ENCODE results near the gene NCDN.
A peak's percentile ranks its signal among the peaks of the same experiment; 100 is the strongest.

The NCDN gene

DNA sequence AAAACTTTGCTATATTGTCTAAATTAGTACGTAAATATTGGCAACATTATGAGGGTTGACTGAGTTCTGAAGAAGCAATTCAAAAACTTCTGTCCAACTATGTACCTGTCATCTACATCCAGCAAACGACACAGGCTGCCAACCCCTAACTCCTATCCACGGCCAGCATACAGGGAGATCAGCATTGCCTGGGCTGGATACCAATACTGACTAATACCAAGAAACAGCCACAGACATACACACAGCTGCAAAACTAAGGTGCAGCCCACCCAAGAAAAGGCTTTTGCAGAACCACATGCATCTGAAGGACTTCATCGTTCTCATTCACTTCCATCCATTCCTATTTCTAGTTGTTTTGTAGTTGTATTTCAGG lies 2.4 kb upstream of the NCDN start:
- DNase-seq = no peak

DNA sequence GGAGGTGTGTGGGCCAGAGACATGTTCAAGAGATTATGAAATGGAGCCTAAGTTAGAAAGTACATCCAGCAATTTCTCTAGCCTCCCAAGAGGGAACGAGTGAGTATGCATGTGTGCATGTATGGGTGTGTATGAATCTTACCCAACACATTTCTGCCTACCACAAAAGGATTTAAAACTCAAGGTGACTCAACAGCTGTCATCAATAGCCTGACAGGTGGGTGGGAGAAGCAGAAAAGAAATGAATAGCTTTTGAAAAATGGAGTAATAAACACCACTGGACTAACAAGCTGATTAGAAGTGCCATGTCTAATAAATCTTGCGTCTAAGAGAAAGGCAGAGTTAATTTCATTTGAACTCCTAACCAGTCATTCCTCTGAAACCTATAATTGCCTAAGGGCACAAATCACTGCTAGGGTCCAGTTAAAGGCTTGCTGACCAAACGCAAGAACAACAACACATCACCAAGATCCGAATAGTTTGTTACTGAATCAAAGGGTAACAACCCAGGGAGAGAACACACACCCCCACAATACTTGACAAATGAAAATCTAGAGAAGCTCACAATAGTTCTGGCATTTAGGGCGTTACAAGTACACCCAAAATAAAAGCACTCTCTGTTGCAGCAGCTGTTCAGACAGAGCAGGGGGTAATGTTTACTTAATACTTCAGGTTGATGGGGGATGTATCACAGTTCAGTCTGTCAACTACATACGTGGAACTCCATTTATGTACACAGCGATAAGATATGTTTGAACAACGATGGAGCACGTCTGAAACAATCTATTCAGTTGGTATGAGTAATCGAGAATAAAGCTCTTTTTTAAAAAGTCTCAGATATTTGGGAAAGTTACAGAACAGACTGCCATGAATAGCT lies 1.8 kb upstream of the NCDN start:
- no peak for DNase-seq

DNA sequence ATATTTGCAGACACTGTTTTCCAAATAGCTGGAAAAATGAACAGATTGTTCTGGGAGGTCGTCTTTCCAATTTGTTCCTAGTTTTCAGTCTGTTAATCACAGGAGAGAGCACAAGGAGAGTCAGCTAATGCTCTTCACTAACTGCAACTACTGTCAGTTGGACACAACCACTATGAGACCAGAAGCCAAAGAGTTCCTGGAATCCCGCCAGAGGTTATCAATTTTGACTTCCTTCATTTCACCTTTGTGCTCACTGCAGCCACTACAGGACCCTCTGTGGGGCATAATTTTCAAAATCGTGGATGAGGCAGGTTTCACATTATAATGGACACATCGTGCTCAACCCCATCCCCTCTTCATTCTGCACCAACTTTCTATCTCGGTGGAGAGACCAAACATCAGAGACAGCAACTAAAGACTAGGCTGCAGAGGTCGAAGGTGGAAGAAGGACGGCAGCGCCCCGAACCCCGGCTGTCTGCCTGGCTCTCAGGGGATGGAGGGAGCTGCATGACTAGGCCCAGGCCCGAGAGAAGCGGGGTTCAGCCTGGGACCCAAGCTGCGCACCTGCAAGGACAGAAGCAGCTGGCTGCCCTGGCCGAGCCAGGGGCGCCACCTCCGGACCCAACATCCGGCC lies 998 bp upstream of the NCDN start:
- no peak for DNase-seq

DNA sequence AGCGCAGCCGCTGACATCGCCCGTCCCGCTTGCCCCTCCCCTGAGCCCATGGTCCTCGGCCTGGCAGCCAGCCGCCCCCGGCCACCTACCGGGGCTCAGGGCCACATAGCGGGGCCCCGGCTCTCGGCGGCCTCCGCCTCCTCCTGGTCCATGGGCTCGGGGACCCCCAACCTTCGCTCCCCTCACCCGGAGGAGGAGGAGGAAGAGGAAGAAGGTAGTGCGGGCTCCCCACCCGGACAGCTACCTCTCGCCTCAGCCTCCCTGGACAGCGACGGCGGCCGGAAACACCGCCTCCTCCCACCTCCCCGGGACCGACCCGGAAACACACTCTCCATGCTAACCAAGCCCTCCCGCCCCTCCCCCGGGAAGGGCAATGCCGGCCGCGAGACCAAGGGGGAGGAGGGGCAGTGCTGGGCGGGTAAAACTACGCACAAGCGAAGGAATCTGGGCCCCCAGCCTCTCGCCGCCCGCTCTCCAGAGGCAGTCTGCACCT lies 435 bp upstream of the NCDN start, which contains the start of gene KIAA0319L:
Gene KIAA0319L, minus strand, starts transcription at position 286 of the 493 bp plus-strand sequence. CDS start 2,912 bp downstream, outside the sequence.
- peak in 1 of 2 experiments; percentile 86 for DNase-seq

DNA sequence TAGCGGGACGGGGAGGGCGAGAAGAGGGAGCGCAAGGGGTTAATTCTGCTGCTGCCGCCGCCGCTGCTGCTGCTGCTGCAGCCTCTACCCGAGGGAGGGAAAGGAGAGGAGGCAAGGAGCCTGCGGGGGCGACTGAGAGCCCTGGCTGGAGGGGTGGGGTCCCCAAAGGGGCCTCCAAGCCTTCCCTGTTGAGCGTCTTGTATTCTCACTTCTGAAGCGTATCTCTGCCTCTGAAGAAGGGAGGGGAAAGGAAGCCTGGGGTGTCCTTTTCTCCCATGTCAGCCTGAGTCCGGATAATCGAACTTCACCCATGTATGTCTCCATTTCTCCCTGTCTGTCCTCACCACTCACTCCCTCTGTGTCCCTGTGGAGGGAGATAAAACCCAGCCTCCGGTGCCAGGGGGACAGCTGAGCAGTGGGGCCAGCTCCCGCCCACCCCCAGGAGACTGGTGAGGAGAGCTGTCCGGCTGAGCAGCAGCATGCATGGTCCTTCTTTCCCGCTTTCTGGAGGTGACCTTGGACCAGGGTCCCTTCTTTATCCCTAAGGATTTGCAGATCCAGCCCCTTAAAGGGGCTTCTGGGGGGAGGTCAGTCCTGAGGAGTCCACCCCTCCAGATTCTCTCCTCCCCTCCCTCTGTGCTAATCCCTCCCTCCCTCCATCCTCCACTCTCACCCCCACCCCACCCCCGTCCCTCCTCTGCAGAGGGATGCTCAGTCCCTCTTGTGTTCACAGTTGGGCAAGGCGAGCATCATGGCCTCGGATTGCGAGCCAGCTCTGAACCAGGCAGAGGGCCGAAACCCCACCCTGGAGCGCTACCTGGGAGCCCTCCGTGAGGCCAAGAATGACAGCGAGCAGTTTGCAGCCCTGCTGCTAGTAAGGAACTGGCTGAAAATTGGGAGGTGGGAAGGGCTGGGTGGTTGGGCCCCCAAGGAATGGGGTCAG lies 1.0 kb downstream of the NCDN start:
- DNase-seq = no peak

DNA sequence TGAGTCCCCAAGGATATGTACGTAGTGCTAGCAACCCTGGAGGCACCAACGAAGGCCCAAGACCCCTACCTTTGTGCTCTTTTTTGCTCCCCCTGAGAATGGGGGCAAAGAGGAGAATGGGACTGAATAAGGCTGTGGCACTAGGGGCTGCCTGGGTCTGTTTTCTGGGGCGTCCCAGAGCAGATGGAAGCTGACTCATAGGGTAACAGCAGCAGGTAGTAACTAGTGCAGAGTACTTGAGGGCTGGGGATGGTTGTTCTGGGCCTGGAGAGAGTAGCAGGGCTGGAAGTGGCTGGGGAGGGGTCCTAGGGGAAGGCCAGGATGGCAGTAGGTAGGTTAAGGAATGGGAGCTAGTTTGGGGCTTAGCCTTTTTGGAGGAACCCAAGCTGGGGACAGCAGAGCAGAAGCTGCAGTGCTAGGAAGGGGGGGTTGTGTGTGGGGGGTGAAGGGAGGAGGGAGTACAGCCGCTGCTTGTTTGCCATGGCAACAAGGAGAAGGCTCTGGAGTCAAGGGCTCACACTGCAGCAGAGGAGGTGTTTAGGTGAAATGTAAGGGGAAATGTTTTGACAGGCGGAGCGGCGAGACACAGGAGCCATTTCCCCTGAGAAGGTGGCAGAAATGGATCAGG lies 1.8 kb downstream of the NCDN start:
- no peak for DNase-seq

DNA sequence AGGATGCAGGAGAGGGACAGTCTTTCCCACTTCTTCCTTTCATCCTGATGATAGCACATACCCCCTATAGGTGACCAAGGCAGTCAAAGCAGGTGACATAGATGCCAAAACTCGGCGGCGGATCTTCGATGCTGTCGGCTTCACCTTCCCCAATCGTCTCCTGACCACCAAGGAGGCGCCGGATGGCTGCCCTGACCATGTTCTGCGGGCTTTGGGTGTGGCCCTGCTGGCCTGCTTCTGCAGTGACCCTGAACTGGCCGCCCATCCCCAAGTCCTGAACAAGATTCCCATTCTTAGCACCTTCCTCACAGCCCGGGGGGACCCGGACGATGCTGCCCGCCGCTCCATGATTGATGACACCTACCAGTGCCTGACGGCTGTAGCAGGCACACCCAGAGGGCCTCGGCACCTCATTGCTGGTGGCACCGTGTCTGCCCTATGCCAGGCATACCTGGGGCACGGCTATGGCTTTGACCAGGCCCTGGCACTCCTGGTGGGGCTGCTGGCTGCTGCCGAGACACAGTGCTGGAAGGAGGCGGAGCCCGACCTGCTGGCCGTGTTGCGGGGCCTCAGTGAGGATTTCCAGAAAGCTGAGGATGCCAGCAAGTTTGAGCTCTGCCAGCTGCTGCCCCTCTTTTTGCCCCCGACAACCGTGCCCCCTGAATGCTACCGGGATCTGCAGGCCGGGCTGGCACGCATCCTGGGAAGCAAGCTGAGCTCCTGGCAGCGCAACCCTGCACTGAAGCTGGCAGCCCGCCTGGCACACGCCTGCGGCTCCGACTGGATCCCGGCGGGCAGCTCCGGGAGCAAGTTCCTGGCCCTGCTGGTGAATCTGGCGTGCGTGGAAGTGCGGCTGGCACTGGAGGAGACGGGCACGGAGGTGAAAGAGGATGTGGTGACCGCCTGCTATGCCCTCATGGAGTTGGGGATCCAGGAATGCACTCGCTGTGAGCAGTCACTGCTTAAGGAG lies 2.9 kb downstream of the NCDN start:
- no peak for DNase-seq

DNA sequence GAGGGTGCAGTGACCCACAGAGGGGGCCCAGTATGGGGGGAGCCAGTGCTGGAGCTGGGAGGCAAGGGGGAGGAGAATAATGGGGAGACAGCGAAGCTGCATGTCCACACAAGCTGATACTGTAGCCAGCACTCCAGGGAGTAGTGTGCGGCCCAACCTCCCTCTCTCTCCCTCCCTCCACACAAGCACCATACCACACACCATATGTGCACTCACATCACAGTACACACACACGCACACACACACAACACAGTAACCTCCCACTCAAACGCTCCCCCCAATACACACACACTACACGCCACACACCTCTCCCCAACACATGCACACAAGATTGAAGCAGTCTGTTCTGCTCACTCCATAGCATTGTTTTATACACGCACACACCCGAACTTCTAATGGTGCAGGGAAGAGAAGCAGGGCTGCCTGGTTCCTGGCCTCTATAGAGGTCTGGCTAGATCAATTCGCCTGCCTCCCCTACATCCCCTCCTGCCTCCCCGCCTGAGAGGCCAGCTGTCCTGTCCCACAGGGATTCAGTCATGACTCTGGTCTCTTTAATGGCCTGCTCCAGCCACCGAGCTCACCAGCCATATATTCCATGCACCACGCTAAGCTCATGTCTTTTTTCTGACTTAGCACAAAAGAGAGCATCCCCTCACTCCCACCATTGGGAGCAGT lies 3.8 kb downstream of the NCDN start:
- DNase-seq = no peak

DNA sequence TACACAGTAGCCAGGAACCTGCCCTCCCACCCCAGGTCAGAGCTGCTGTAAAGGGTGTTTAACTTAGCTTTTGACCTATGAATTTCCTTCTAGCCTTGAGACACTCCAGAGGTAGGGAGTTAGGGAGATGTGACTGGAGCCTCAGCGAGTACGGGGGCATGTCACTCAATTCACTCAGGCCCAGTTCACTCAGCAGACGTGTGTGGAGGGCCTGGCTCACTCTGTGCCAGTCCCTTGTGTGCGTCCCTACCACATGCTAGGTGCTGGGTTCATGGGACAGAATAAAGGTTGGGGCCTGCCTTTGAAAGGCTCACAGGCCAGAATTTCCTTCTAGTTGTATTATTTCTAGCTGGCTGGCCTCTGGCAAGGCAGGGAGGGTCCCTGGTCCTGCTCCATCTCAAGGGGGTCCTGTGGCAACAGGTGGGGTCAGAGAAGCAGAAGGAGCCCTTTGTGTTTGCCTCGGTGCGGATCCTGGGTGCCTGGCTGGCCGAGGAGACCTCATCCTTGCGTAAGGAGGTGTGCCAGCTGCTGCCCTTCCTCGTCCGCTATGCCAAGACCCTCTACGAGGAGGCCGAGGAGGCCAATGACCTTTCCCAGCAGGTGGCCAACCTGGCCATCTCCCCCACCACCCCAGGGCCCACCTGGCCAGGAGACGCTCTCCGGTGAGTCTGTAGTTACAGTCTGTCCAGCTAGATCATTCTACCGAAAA lies 4.5 kb downstream of the NCDN start:
- DNase-seq = no peak

DNA sequence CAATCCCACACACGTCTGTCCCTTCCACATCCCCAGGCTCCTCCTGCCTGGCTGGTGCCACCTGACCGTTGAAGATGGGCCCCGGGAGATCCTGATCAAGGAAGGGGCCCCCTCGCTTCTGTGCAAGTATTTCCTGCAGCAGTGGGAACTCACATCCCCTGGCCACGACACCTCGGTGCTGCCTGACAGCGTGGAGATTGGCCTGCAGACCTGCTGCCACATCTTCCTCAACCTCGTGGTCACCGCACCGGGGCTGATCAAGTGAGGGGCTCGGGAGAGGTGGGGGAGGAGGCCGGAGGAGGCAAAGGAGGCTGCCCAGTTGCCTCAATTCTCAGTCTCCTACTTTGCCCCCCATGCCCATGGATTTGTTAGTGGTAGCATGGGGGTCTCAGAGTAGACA lies 5.6 kb downstream of the NCDN start:
- no peak for DNase-seq

DNA sequence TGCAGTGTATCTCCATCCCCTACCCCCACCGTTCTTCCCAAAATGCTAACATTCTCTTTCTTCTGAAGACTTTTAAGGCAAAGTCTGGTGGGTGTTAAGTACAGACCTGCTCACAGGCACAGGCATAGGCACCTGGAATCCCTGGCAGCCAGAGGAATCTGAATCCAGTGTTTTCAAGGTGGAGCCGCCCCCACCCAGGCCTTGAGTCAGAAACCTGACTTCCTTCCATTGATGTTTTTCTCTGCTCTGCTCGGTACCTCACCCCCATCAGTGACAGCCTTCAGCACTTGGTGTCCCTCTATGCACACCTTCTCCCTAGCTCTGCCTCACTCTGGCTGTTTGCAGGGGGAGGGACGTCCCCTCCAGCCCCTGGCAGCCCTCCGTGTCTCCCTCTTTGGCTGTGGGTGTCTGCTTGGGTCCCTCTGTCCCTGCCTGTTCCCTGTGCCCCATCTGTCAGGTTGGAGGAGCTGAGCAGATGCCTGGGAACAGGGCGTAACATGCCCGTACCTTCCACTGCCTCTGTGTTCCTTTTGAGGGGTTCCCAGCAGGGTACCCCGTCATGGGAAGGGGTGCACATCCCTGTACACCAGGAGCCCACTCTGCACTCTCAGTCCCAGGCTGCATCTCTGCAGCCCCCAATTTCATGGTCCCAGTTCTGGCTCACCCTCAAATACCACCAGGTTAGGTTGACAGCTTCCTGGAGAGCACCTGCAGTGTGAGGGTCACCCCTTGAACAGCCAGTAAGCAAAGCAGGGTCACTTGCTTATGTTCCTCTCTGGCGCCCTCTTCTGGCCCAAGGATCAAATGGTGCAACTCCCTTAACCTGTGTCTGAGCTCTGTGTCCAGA lies 6.7 kb downstream of the NCDN start:
- DNase-seq = peak; percentile 33 to 63

DNA sequence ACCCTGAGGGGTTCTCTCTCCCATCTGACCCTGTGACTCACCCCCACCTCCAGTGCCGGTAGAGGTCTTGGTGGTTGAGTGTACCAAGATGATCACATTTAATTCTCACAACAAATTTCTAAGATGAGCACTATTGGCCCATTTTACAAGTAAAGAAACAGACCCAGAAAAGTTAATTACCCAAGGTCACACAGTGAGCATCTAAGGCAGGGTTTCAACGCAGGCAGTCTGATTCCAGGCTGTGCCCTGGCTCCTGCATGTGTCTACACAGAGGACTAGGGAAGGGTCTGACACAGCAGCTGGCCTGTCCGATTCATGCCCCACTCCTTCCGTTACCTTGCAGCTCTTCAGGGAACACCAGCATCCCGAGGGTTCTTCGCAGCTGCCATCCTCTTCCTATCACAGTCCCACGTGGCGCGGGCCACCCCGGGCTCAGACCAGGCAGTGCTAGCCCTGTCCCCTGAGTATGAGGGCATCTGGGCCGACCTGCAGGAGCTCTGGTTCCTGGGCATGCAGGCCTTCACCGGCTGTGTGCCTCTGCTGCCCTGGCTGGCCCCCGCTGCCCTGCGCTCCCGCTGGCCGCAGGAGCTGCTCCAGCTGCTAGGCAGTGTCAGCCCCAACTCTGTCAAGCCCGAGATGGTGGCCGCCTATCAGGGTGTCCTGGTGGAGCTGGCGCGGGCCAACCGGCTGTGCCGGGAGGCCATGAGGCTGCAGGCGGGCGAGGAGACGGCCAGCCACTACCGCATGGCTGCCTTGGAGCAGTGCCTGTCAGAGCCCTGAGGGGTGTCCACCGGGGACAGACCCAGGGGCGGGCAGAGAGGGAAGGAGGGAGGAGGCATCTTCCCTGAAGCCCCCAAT lies 7.5 kb downstream of the NCDN start:
- no peak for DNase-seq

DNA sequence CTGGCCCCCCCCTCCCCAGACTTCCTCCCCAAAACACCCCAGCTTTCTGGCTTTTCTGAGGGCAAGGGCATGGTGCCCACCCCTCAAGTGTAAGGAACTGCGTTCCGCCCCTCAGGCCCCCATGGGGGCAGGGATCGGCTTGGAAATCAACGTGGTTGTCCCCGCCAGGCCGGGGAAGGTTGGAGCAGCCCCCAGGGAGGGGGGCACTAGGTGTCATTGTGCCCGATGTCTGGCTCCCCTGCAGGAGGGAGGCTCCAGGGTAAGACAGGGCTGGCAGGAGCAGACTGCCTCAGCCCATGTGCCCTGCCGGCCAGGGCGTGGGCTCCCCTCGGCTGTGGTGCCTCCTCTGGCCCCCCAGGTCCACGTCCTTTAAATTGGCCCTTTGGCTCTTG lies 8.1 kb downstream of the NCDN start:
- no peak for DNase-seq

DNA sequence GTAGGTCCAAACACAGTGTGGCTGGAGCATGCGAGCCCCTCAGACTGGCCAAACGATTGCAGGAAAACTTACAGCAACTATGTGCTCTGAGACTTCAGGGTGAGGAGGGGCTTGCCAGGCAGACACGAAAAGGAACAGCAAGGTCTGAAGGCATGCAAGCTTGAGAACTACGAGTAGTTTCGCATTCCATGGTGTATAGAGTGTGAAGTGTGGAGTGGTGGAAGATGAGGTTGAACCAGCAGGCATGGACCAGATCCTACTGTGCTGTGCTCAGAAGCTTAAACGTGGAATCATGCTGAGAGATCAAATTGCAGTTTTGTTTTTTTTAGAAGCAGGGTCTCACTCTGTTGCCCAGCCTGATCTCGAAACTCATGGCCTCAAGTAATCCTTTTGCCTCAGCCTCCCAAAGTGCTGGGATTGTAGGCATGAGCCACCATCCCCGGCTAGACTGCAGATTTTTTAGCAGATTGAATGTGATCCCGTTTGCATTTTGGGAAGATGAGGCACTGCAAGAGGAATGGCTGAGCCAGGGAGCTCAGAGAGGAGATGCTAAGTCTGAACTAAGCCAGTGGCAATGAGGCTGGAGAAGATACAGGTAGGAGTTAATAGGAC lies 10.5 kb downstream of the NCDN start:
- no peak for DNase-seq

DNA sequence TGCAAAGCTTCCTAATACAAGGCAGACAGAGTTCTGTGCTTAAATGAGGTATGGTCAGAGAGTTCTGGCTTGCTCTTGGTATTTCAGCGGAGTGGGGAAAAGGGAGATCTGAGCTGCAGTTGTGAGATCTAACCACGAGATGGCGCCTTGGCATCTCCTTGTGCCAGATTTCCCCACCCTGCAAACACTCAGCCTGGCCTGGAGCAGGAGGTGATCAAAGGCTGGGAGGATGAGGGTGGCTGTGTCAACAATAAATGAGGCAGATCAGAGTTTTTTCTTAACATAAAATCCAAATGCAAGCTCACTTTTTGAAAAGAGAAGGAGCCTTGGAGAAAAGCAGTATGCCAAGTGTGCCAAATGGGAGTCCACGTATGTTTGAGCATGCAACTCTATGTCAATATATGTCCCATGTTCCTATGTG lies 11.4 kb downstream of the NCDN start:
- DNase-seq = peak in 1 of 2 experiments; percentile 64

DNA sequence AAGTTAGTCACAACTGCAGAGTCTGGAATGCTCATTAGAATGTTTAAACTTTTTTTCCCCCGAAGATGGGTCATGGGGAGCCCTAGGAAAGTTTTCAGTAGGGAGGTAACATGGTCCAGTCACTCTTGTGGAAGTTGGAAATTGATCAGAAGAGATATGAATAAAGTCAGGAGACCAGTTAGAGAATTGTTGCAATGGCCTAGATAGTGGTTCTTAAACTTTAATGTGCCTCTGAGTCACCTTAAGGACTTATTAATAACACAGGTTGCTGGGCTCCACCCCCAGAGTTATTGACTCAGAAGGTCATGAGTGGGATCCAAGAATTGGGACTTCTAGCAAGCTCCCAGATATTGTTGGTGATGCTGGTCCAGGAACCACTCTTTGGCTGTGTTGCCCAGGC lies 12.3 kb downstream of the NCDN start:
- DNase-seq = no peak

DNA sequence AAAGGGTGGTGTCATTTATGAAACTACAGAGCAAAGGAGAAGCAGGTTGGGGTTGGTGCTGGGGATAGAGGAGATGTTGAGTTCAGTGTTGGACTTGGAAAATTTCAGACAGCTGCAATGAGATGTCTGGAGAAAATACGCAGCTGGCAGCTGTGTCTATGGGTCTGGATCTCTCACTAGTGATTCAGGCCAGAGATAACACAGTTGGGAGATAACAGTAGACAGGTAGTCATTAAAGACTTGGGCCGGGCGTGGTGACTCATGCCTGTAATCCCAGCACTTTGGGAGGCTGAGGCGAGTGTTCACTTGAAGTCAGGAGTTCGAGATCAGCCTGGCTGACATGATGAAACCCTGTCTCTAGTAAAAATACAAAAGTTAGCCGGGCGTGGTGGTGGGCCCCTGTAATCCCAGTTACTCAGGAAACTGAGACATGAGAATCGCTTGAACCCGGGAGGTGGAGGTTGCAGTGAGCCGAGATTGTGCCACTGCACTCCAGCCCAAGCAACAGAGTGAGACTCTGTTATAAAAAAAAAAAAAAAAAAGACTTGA lies 13.1 kb downstream of the NCDN start:
- no peak for DNase-seq

Measured in SW 1271 (cell line).